Stimulated activated CD4-positive, alpha-beta T cell treated with anti-CD3 and anti-CD28 coated beads, Interleukin-1b, Interleukin-23, amount 100 ng/mL, for 48 hours (primary cell): Measurements from ENCODE around the gene FAM185A.
A peak's percentile ranks its signal among the peaks of the same experiment; 100 is the strongest.
"Not testable (repeated sequence)": the region's sequence is repeated elsewhere in the genome, so short reads cannot be mapped to it uniquely, and the experiment has no call there.

Experiments
- DNase-seq: peaks from one replicate; pipeline ENCODE4 v3.0.0-alpha.2; 2020

Gene FAM185A

DNA sequence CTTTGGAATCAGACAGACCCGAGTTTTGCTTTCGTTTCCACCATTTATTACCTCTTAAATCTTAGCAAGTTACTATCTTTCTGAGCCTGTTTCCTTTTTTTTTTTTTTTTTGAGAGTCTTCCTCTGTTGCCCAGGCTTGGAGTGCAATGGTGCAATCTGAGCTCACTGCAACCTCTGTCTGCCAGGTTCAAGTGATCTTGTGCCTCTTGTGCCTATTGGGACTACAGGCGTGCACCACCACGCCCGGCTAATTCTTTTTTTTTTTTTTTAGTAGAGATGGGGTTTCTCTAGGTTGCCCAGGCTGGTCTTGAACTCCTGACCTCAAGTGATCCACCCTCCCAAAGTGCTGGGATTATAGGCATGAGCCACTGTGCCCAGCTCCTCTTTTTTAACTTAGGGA is 84.5 kb downstream of the FAM185A start:
- no peak for DNase-seq

DNA sequence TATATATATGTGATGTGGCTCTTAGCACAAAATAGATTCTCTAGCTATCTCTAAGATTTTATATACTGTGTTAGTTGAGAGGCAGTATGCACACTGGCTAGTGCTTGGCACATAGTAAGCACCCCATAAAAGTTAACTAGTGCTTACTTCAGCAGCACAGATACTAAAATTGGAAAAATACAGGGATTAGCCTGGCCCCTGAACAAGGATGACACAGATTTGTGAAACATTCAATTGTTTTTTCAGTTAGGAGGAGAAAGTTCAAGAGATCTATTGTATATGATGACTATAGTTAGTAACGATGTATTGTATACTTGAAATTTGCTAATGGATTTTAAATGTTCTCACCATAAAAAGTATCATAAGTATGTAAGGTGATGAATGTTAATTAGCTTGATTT is 85.7 kb downstream of the FAM185A start:
- no peak for DNase-seq

DNA sequence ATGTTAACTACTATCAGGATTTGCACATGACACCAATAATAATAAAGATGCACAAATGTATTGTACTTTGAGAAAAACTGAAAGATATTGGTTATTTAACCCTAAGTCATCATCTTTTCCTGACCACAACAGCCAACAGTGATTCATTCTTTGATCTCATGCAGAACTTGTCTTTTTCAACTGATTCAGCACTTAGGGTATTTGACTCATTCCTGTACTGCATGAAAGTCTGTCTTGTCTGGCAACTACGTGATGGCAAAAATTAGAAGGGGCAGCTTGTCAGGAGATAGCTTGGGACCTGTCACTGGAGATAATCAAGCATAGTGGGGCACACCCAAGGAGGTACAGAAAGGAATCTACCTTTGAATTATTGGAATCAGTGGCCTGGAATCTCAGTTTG is 86.2 kb downstream of the FAM185A start:
- peak; percentile 13 for DNase-seq

DNA sequence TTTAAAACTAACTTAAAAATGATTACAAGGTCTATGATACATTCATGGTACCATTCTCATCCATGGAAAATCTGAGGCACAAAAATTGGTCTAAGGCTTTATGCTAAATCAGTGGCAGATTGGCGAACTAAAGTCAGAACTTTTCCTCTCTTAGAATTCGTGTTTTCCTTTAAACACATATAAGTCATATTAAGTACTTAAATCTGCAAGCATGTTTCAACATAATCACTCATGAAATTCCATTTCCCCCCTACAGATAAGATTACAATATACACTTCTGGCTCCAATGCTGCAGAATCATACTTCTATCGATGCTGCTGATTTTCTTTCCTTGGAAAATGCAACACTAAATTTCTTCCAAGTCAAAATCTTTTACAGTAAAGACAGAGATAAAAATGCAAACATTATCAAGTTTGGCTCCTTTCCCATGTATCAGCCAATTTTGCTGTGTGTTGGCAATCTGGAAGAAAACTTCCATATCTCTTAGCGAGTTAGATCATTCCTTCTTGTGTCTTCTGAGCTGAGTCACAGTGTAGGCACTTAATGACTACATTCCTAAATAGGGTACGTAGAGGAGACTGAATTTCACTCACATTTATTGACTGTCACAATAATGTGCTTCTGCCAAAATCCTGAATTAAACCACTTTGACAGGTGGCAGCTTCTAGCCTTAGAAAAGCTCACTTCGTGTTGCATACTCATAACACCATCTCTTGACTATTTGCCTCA is 87.6 kb downstream of the FAM185A start:
- DNase-seq = no peak

DNA sequence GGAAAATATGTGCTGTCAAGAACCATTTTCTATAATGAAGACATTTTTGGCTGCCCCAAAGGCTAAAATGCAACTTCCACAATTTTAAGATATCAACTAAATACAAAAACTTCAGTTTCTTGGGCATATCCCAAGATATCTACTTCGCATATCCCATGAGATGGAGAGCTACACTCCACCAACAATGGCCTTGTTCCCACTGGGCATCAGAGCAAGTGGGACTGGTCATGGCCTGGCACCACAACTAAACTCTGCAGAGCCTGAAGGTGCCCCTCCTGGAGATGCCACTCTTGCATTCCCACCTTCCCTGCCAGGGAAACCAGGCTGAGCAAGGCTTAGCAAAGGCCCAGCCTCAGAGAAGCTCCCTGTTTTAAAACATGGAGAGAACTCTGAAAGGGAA is 88.2 kb downstream of the FAM185A start:
- no peak for DNase-seq

DNA sequence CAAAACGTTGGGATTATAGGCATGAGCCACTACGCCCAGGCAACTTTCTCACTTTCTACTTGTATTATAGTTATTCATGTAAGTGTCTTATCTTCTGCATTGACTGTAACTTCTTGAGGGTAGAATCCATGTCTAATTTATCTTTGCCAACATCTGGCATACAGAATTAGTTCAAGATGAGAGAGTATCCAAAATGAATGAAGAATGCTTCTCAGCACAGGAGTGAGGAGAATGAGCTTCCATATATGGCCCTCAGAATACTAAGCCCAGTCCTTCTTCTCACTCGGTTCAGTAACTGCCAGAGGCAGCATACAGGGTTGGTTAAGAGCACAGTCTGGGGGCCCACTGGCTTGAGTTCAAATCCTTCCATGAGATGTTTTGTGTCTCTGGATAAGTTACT is 89.0 kb downstream of the FAM185A start:
- no peak for DNase-seq

DNA sequence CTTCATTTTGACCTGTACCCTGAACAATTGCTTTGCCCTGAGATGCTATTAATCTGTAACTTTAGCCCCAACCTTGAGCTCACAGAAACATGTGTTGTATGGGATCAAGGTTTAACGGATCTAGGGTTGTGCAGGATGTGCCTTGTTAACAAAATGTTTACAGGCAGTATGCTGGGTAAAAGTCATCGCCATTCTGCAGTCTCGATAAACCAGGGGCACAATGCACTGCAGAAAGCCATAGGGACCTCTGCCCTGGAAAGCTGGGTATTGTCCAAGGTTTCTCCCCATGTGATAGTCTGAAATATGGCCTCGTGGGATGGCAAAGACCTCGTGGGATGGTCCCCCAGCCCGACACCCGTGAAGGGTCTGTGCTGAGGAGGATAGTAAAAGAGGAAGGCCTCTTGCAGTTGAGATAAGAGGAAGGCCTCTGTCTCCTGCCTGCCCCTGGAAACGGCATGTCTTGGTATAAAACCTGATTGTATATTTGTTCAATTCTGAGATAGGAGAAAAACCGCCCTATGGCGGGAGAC is 89.8 kb downstream of the FAM185A start:
- DNase-seq = not testable (repeated sequence)

DNA sequence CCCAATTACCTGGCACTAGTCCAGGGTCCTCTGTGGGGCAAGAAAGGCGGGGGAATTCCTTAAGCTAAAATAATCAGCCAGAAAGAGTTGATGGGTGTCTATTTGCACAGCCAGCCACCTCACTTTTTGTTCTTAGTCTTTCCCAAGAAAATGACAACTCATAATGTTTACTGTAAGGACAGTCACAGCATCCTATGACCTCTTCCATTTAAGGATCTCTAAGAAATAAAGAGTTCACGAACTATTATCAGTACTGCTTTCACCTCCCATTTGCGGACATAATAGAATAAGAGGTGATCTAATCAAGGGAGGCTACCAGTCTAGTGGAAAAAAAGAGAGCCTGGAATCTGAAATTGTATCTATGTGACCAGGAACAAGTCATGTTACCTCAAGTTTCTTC is 91.6 kb downstream of the FAM185A start:
- DNase-seq = no peak

DNA sequence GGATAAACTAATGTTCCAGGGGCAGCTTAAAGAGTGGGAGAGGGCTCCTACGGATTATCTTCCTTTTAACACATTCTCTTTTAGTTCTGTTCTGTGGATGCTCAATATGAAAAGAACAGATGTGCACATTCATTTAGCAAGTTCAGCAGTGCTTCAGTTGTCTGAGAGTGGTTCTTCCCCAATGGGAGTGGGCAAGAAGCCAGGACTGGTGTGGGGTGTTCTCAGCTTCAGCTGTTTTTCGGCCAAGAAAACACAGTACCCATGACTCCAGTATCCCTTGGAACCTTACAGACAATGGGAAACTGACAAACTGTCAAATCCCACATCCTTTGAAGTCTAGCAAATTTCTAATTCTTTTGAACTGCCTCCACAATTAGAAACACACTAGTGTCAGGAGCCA is 92.5 kb downstream of the FAM185A start:
- DNase-seq = no peak

DNA sequence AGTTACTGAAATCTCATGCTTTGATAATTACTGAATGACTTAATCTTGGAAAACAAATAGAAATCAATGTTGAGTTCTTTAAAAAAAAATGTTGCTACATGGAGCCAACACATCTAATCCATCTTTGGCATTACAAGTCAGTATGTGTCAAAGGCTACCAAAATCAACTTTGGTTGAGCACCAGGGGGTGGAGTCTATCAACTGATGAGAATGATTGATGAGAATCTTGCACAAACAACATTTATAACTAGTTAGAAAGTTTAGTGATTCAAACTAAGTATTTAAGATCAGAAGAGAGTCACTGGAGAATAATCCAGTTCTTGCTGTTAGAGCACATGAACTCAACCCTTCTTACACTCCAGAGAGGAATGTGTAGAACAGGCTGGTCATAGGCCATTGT is 93.5 kb downstream of the FAM185A start:
- DNase-seq = no peak

DNA sequence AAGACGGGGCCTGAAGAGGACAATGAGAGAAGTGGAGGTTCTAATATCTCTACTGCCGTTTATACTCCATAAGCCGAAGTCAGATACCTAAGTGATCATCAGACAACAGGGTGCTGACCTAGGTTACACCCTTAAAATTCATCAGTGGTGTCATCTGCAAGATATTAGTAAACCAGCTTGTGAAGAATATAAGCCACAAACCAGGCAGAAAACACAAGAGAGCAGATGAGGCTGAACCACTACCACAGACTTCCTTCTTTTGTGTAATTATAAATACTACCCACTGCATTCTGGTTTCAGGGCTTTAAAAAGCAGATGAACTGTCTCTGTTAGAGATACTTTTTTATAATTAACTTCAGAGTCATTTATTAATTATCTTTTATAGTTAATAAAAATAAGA is 95.1 kb downstream of the FAM185A start:
- no peak for DNase-seq

DNA sequence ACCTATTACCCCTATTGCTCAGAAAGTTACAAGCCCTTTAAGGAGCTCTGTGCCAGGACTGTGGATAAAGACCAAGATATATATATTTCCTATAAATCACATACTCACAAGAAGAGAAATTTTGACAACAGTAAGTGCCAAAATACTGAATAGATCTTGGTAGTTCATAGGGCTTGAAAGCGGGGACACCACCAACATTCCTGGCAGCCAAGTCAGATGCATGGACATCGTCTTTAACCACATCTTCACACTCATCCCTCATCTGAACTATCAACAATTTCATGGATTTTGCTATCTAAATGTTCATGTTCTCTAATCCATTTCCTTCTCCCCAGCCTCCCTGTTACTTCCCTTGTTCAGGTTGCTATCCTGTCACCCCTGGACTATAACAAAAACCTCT is 96.5 kb downstream of the FAM185A start:
- no peak for DNase-seq

DNA sequence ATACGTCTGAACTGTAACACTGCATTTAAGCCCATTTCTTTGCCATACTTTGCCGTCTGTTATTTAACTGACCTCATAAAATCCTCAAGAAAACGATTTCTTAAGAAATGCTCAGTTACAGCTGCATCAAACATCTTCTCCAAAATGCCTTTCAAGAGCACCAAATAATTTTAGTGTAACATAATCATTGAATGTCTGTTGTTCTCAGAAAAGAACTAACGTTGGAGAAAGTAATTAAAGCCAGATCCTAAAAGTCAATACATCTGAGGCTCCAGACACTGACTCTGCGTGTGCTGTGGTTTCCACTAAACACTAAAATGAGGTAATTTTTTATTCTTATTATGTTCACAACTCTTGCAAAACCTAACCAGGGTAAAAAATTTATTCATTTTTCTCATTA is 100.3 kb downstream of the FAM185A start:
- no peak for DNase-seq

DNA sequence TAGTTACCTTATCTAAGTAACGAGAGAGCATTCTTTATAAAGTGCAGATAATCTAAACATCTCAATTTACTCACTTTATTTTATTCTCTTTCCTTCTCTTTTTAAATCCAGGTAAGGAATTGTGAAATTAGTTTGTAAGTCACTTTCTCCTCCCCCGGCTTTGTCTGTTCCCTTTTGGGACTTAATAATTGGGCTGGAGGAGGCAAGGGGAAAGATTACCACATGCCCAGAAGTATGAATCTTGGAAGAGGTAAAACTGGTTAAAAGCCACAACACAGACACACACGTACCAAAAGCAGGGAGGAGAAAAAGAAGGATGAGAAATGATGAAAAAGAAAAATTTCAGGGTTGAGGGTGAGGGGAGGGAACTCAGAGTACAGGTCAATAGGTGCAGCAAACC is 100.7 kb downstream of the FAM185A start:
- DNase-seq = no peak

DNA sequence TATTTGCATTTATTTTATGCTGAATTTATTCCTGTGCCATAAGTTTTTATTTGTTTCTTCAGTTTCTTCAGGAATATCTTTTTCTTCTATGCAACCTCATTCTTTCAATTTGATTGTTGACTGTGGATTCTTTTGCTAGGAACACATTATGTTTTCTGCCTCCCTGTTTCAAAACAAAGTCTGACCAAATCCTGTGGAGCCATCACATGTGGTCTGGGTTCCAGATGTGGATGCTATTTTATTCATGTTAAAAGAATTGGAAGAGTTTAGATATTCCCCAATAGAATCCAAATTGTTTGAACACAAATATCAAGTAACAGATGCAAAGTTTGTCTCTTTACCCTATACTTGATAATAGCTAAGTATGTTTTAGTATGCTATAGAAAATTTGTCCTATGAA is 107.2 kb downstream of the FAM185A start:
- no peak for DNase-seq
